ENCODE measurements around the gene PIEZO2.

GRCh38 chr18:10789180-10789579, 360.2 kb downstream of the PIEZO2 start:
- TF ChIP-seq CTCF (IDR thresholded peaks at IDR 0.05 in 8 of 11, conservative IDR thresholded peaks at IDR 0.05 in 3 of 11) = no peak
- no peak for TF ChIP-seq POLR2A (IDR thresholded peaks at IDR 0.05)

Data from spleen (tissue), 7 donors.